Measurements from ENCODE around the gene GRAMD1A. TPM values are rescaled to one million over a fixed set of nuclear protein-coding genes. Genes with fewer than 3 reads are reported as not detected.

The GRAMD1A gene
- total and polyA plus RNA-seq, 4 donors: 29.6 to 111 (median 64.4) TPM

GRCh38 chr19:35041548-35042055, 41.5 kb downstream of the GRAMD1A start, which contains the start of gene HPN:
TSS of gene HPN (plus strand) at chr19:35041721. CDS start at chr19:35042507, 786 bp downstream.
- Histone ChIP-seq H3K9me3 (ENCODE audit: control insufficient read depth, insufficient read depth, low read length) (no peaks in the 10 kb centered on the region), H3K27me3 (ENCODE audit: control insufficient read depth, insufficient read depth, low read length) (peaks cover 6% of the 10 kb centered on the region), H3K27ac (ENCODE audit: low read depth, low read length) (no peak within 1 kb of the TSS), H3K36me3 (ENCODE audit: control insufficient read depth, insufficient read depth, low read length) (peaks cover 21% of the 10 kb centered on the region), H3K4me3 (ENCODE audit: low read depth, low read length) (no peak within 1 kb of the TSS), H3K4me1 (ENCODE audit: control insufficient read depth, insufficient read depth, low read length) (peaks cover 31% of the 10 kb centered on the region)
- WGBS (ENCODE audit: insufficient coverage): 57% methylated on average over 8 of the region's 19 CpGs
- DNase-seq (ENCODE audit: low read depth in 4 of 6, low spot score in 6 of 6): no peak

- Histone ChIP-seq H3K9me3 (ENCODE audit: control insufficient read depth, insufficient read depth, low read length) (no peaks in the 10 kb centered on the region), H3K4me3 (ENCODE audit: low read depth, low read length) (no peak overlapping the region), H3K27me3 (ENCODE audit: control insufficient read depth, insufficient read depth, low read length) (peaks cover 6% of the 10 kb centered on the region), H3K4me1 (ENCODE audit: control insufficient read depth, insufficient read depth, low read length) (peaks cover 31% of the 10 kb centered on the region), H3K27ac (ENCODE audit: low read depth, low read length) (no peak overlapping the region), H3K36me3 (ENCODE audit: control insufficient read depth, insufficient read depth, low read length) (peaks cover 20% of the 10 kb centered on the region)
- DNase-seq (ENCODE audit: low read depth in 4 of 6, low spot score in 6 of 6): no peak
- 71% methylated on average over 14 of the region's 14 CpGs for WGBS (ENCODE audit: insufficient coverage)
Measured at GRCh38 chr19:35042056-35042730, 42.1 kb downstream of the GRAMD1A start.

GRCh38 chr19:35042954-35043604, 43.0 kb downstream of the GRAMD1A start:
- 89% methylated on average over 9 of the region's 14 CpGs for WGBS (ENCODE audit: insufficient coverage)
- no peak for DNase-seq (ENCODE audit: low read depth in 4 of 6, low spot score in 6 of 6)
- Histone ChIP-seq H3K4me1 (ENCODE audit: control insufficient read depth, insufficient read depth, low read length) (peaks cover 28% of the 10 kb centered on the region), H3K27me3 (ENCODE audit: control insufficient read depth, insufficient read depth, low read length) (peaks cover 6% of the 10 kb centered on the region), H3K9me3 (ENCODE audit: control insufficient read depth, insufficient read depth, low read length) (no peaks in the 10 kb centered on the region), H3K4me3 (ENCODE audit: low read depth, low read length) (no peak overlapping the region), H3K36me3 (ENCODE audit: control insufficient read depth, insufficient read depth, low read length) (peaks cover 14% of the 10 kb centered on the region), H3K27ac (ENCODE audit: low read depth, low read length) (no peak overlapping the region)

- WGBS (ENCODE audit: insufficient coverage): 82% methylated on average over 14 of the region's 14 CpGs
- no peak overlapping the region for H3K27ac ChIP-seq (ENCODE audit: low read depth, low read length)
- peaks cover 14% of the 10 kb centered on the region for H3K36me3 ChIP-seq (ENCODE audit: control insufficient read depth, insufficient read depth, low read length)
- no peak overlapping the region for H3K4me3 ChIP-seq (ENCODE audit: low read depth, low read length)
- no peak for DNase-seq (ENCODE audit: low read depth in 4 of 6, low spot score in 6 of 6)
- H3K27me3 ChIP-seq (ENCODE audit: control insufficient read depth, insufficient read depth, low read length): peaks cover 6% of the 10 kb centered on the region
- H3K4me1 ChIP-seq (ENCODE audit: control insufficient read depth, insufficient read depth, low read length): peaks cover 29% of the 10 kb centered on the region
- no peaks in the 10 kb centered on the region for H3K9me3 ChIP-seq (ENCODE audit: control insufficient read depth, insufficient read depth, low read length)
Measured at GRCh38 chr19:35043906-35044305, 43.8 kb downstream of the GRAMD1A start.

GRCh38 chr19:35044317-35045117, 44.4 kb downstream of the GRAMD1A start:
- Histone ChIP-seq H3K27me3 (ENCODE audit: control insufficient read depth, insufficient read depth, low read length) (peaks cover 6% of the 10 kb centered on the region), H3K4me3 (ENCODE audit: low read depth, low read length) (no peak overlapping the region), H3K4me1 (ENCODE audit: control insufficient read depth, insufficient read depth, low read length) (peaks cover 28% of the 10 kb centered on the region), H3K36me3 (ENCODE audit: control insufficient read depth, insufficient read depth, low read length) (peaks cover 9% of the 10 kb centered on the region), H3K9me3 (ENCODE audit: control insufficient read depth, insufficient read depth, low read length) (no peaks in the 10 kb centered on the region), H3K27ac (ENCODE audit: low read depth, low read length) (no peak overlapping the region)
- 70% methylated on average over 8 of the region's 9 CpGs for WGBS (ENCODE audit: insufficient coverage)
- DNase-seq (ENCODE audit: low read depth in 4 of 6, low spot score in 6 of 6): peak in 3 of 6 donors; percentile 42 to 75 (median 69)

GRCh38 chr19:35045667-35046300, 45.7 kb downstream of the GRAMD1A start:
- Histone ChIP-seq H3K27ac (ENCODE audit: low read depth, low read length) (no peak overlapping the region), H3K4me3 (ENCODE audit: low read depth, low read length) (no peak overlapping the region), H3K27me3 (ENCODE audit: control insufficient read depth, insufficient read depth, low read length) (peaks cover 2% of the 10 kb centered on the region), H3K9me3 (ENCODE audit: control insufficient read depth, insufficient read depth, low read length) (no peaks in the 10 kb centered on the region), H3K4me1 (ENCODE audit: control insufficient read depth, insufficient read depth, low read length) (peaks cover 15% of the 10 kb centered on the region), H3K36me3 (ENCODE audit: control insufficient read depth, insufficient read depth, low read length) (peaks cover 5% of the 10 kb centered on the region)
- peak in 1 of 6 donors; percentile 28 for DNase-seq (ENCODE audit: low read depth in 4 of 6, low spot score in 6 of 6)
- 59% methylated on average over 8 of the region's 10 CpGs for WGBS (ENCODE audit: insufficient coverage)

- DNase-seq (ENCODE audit: low read depth in 4 of 6, low spot score in 6 of 6): no peak
- Histone ChIP-seq H3K4me1 (ENCODE audit: control insufficient read depth, insufficient read depth, low read length) (peaks cover 9% of the 10 kb centered on the region), H3K4me3 (ENCODE audit: low read depth, low read length) (no peak overlapping the region), H3K9me3 (ENCODE audit: control insufficient read depth, insufficient read depth, low read length) (no peaks in the 10 kb centered on the region), H3K36me3 (ENCODE audit: control insufficient read depth, insufficient read depth, low read length) (peaks cover 5% of the 10 kb centered on the region), H3K27ac (ENCODE audit: low read depth, low read length) (no peak overlapping the region), H3K27me3 (ENCODE audit: control insufficient read depth, insufficient read depth, low read length) (no peaks in the 10 kb centered on the region)
- 80% methylated on average over 4 of the region's 5 CpGs for WGBS (ENCODE audit: insufficient coverage)
Measured at GRCh38 chr19:35046461-35046860, 46.3 kb downstream of the GRAMD1A start.

- DNase-seq (ENCODE audit: low read depth in 4 of 6, low spot score in 6 of 6): peak in 1 of 6 donors; percentile 37
- Histone ChIP-seq H3K4me1 (ENCODE audit: control insufficient read depth, insufficient read depth, low read length) (peaks cover 9% of the 10 kb centered on the region), H3K4me3 (ENCODE audit: low read depth, low read length) (no peak overlapping the region), H3K36me3 (ENCODE audit: control insufficient read depth, insufficient read depth, low read length) (no peaks in the 10 kb centered on the region), H3K27me3 (ENCODE audit: control insufficient read depth, insufficient read depth, low read length) (no peaks in the 10 kb centered on the region), H3K27ac (ENCODE audit: low read depth, low read length) (no peak overlapping the region), H3K9me3 (ENCODE audit: control insufficient read depth, insufficient read depth, low read length) (no peaks in the 10 kb centered on the region)
- WGBS (ENCODE audit: insufficient coverage): 40% methylated on average over 12 of the region's 12 CpGs
Measured at GRCh38 chr19:35048911-35049411, 48.8 kb downstream of the GRAMD1A start.

- no peak for DNase-seq (ENCODE audit: low read depth in 4 of 6, low spot score in 6 of 6)
- Histone ChIP-seq H3K27ac (ENCODE audit: low read depth, low read length) (no peak overlapping the region), H3K4me3 (ENCODE audit: low read depth, low read length) (no peak overlapping the region), H3K4me1 (ENCODE audit: control insufficient read depth, insufficient read depth, low read length) (peaks cover 9% of the 10 kb centered on the region), H3K9me3 (ENCODE audit: control insufficient read depth, insufficient read depth, low read length) (no peaks in the 10 kb centered on the region), H3K27me3 (ENCODE audit: control insufficient read depth, insufficient read depth, low read length) (no peaks in the 10 kb centered on the region), H3K36me3 (ENCODE audit: control insufficient read depth, insufficient read depth, low read length) (no peaks in the 10 kb centered on the region)
- 55% methylated on average over 4 of the region's 5 CpGs for WGBS (ENCODE audit: insufficient coverage)
Measured at GRCh38 chr19:35049456-35049855, 49.3 kb downstream of the GRAMD1A start.

Measured in spinal cord (tissue), 10 donors.